Measurements from ENCODE around the gene PGS1.

PGS1 gene

DNA sequence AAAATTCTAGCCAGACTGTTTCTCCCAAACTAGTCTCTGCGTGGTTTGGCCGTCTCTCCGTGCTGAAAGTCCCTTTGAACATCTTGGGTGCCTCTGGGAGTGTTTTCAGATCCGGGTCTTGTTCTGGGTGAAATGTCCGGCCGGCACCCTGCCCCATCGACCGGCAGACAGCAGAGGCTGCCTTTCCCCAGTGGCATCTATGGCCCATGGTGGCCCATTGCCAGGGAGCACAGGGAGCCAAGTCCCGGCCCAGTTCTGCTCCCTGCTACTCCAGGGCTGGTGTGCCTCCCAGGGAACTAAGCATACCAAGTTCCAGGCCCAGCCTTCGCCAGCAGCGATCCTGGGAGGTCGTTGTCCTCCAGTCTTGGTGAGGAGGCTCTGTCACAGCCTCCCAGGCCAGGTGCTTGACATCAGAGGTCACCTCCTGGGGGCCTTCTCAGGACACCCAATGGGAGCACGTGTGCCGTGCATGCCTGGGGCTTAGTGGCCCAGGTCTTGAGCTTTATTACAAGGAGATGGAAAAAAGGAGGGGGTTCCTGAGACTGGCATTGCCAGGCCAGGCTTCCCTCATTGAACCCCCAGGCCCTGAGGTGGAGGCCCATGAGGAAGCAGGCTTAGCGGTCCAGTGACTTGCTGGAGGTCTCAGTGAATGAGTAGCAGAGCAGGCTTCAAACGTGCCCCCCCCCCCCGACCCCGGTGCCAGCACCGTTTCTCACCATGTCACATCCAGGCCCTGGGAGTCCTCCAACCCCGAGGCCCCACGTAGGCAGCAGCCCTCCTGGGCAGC is 54.0 kb downstream of the PGS1 start:
- Histone ChIP-seq H3K79me2 (ENCODE audit: insufficient read depth, low read length) (no peaks in the 10 kb centered on the region), H3K27me3 (ENCODE audit: low read length) (no peaks in the 10 kb centered on the region), H2AFZ (ENCODE audit: low read depth, low read length, severe bottlenecking) (no peak overlapping the region), H3K9me3 (ENCODE audit: insufficient read depth, low read length) (no peaks in the 10 kb centered on the region), H4K20me1 (ENCODE audit: low read depth, low read length) (no peaks in the 10 kb centered on the region), H3K9ac (ENCODE audit: low read length) (no peak overlapping the region), H3K27ac (ENCODE audit: low read depth, low read length) (no peak overlapping the region), H3K4me2 (ENCODE audit: low read depth, low read length, poor library complexity, severe bottlenecking) (no peak overlapping the region), H3F3A (ENCODE audit: insufficient read depth) (no peaks in the 10 kb centered on the region), H3K9me2 (replicated peaks; ENCODE audit: insufficient read depth, low read length) (no peaks in the 10 kb centered on the region), H3K4me3 (ENCODE audit: insufficient read depth, low read length, poor library complexity, severe bottlenecking) (no peak overlapping the region), H3K36me3 (ENCODE audit: low read length) (no peaks in the 10 kb centered on the region)
- TF ChIP-seq EZH2phosphoT487 (conservative IDR thresholded peaks at IDR 0.05; ENCODE audit: low read length) (no peak), CTCF (IDR thresholded peaks at IDR 0.05; ENCODE audit: insufficient read depth, low read length, poor library complexity, severe bottlenecking) (no peak)

GRCh38 chr17:78433013-78433727 is 54.7 kb downstream of the PGS1 start:
- no peaks in the 10 kb centered on the region for H3F3A ChIP-seq (ENCODE audit: insufficient read depth)
- no peak overlapping the region for H3K4me3 ChIP-seq (ENCODE audit: insufficient read depth, low read length, poor library complexity, severe bottlenecking)
- TF ChIP-seq CTCF (IDR thresholded peaks at IDR 0.05; ENCODE audit: insufficient read depth, low read length, poor library complexity, severe bottlenecking) (no peak), EZH2phosphoT487 (conservative IDR thresholded peaks at IDR 0.05; ENCODE audit: low read length) (no peak)
- no peak overlapping the region for H3K9ac ChIP-seq (ENCODE audit: low read length)
- no peaks in the 10 kb centered on the region for H3K27me3 ChIP-seq (ENCODE audit: low read length)
- H3K79me2 ChIP-seq (ENCODE audit: insufficient read depth, low read length): no peaks in the 10 kb centered on the region
- H3K36me3 ChIP-seq (ENCODE audit: low read length): no peaks in the 10 kb centered on the region
- H3K9me2 ChIP-seq (replicated peaks; ENCODE audit: insufficient read depth, low read length): no peaks in the 10 kb centered on the region
- H3K4me2 ChIP-seq (ENCODE audit: low read depth, low read length, poor library complexity, severe bottlenecking): no peak overlapping the region
- no peaks in the 10 kb centered on the region for H4K20me1 ChIP-seq (ENCODE audit: low read depth, low read length)
- no peak overlapping the region for H3K27ac ChIP-seq (ENCODE audit: low read depth, low read length)
- no peak overlapping the region for H2AFZ ChIP-seq (ENCODE audit: low read depth, low read length, severe bottlenecking)
- H3K9me3 ChIP-seq (ENCODE audit: insufficient read depth, low read length): no peaks in the 10 kb centered on the region

GRCh38 chr17:78433780-78434335 is 55.4 kb downstream of the PGS1 start:
- H2AFZ ChIP-seq (ENCODE audit: low read depth, low read length, severe bottlenecking): no peak overlapping the region
- H3F3A ChIP-seq (ENCODE audit: insufficient read depth): no peaks in the 10 kb centered on the region
- no peaks in the 10 kb centered on the region for H3K36me3 ChIP-seq (ENCODE audit: low read length)
- H4K20me1 ChIP-seq (ENCODE audit: low read depth, low read length): no peaks in the 10 kb centered on the region
- no peaks in the 10 kb centered on the region for H3K79me2 ChIP-seq (ENCODE audit: insufficient read depth, low read length)
- TF ChIP-seq CTCF (IDR thresholded peaks at IDR 0.05; ENCODE audit: insufficient read depth, low read length, poor library complexity, severe bottlenecking) (no peak), EZH2phosphoT487 (conservative IDR thresholded peaks at IDR 0.05; ENCODE audit: low read length) (no peak)
- H3K9ac ChIP-seq (ENCODE audit: low read length): no peak overlapping the region
- H3K9me2 ChIP-seq (replicated peaks; ENCODE audit: insufficient read depth, low read length): no peaks in the 10 kb centered on the region
- no peak overlapping the region for H3K4me2 ChIP-seq (ENCODE audit: low read depth, low read length, poor library complexity, severe bottlenecking)
- no peak overlapping the region for H3K4me3 ChIP-seq (ENCODE audit: insufficient read depth, low read length, poor library complexity, severe bottlenecking)
- H3K27ac ChIP-seq (ENCODE audit: low read depth, low read length): no peak overlapping the region
- no peaks in the 10 kb centered on the region for H3K27me3 ChIP-seq (ENCODE audit: low read length)
- H3K9me3 ChIP-seq (ENCODE audit: insufficient read depth, low read length): no peaks in the 10 kb centered on the region
